ENCODE measurements around the gene RPAP3.
A peak's percentile ranks its signal among the peaks of the same experiment; 100 is the strongest.

RPAP3 gene

GRCh38 chr12:47735649-47736048, 29.8 kb upstream of the RPAP3 start:
- Mint-ChIP-seq H3K4me3 (no peak overlapping the region), H3K27ac (peak overlapping the region; percentile 36), H3K27me3 (no peaks in the 10 kb centered on the region), H3K9me3 (no peaks in the 10 kb centered on the region), H3K36me3 (peaks cover 5% of the 10 kb centered on the region), H3K4me1 (peaks cover 22% of the 10 kb centered on the region)
- no peak for ATAC-seq

GRCh38 chr12:47734725-47735480, 29.1 kb upstream of the RPAP3 start:
- Mint-ChIP-seq H3K4me1 (peaks cover 14% of the 10 kb centered on the region), H3K4me3 (no peak overlapping the region), H3K9me3 (no peaks in the 10 kb centered on the region), H3K27ac (peak overlapping the region; percentile 38), H3K36me3 (peaks cover 5% of the 10 kb centered on the region), H3K27me3 (no peaks in the 10 kb centered on the region)
- ATAC-seq = peak; percentile 13

GRCh38 chr12:47733142-47733541, 27.3 kb upstream of the RPAP3 start:
- no peaks in the 10 kb centered on the region for H3K4me1 Mint-ChIP-seq
- ATAC-seq = no peak

GRCh38 chr12:47732504-47732903, 26.7 kb upstream of the RPAP3 start:
- no peak overlapping the region for H3K27ac Mint-ChIP-seq
- no peaks in the 10 kb centered on the region for H3K27me3 Mint-ChIP-seq
- ATAC-seq = no peak
- H3K4me1 Mint-ChIP-seq = no peaks in the 10 kb centered on the region
- H3K9me3 Mint-ChIP-seq = no peaks in the 10 kb centered on the region
- no peak overlapping the region for H3K4me3 Mint-ChIP-seq
- peaks cover 5% of the 10 kb centered on the region for H3K36me3 Mint-ChIP-seq

More at GRCh38 chr12:47733142-47733541, 27.3 kb upstream of the RPAP3 start:
- Mint-ChIP-seq H3K4me3 (no peak overlapping the region), H3K9me3 (no peaks in the 10 kb centered on the region), H3K27ac (no peak overlapping the region), H3K36me3 (peaks cover 5% of the 10 kb centered on the region), H3K27me3 (no peaks in the 10 kb centered on the region)

GRCh38 chr12:47731723-47732122, 25.9 kb upstream of the RPAP3 start:
- H3K4me3 Mint-ChIP-seq = no peak overlapping the region
- H3K27me3 Mint-ChIP-seq = no peaks in the 10 kb centered on the region
- no peak overlapping the region for H3K27ac Mint-ChIP-seq
- H3K36me3 Mint-ChIP-seq = no peaks in the 10 kb centered on the region
- H3K9me3 Mint-ChIP-seq = no peaks in the 10 kb centered on the region
- no peak for ATAC-seq
- H3K4me1 Mint-ChIP-seq = peaks cover 6% of the 10 kb centered on the region

- no peak overlapping the region for H3K27ac Mint-ChIP-seq
- H3K4me1 Mint-ChIP-seq = peaks cover 20% of the 10 kb centered on the region
Observed at GRCh38 chr12:47730341-47730744, 24.5 kb upstream of the RPAP3 start.

GRCh38 chr12:47729233-47729632, 23.4 kb upstream of the RPAP3 start:
- ATAC-seq = no peak
- Mint-ChIP-seq H3K4me3 (no peak overlapping the region), H3K4me1 (peaks cover 31% of the 10 kb centered on the region), H3K36me3 (peaks cover 11% of the 10 kb centered on the region), H3K27ac (no peak overlapping the region), H3K27me3 (no peaks in the 10 kb centered on the region), H3K9me3 (no peaks in the 10 kb centered on the region)

More at GRCh38 chr12:47730341-47730744, 24.5 kb upstream of the RPAP3 start:
- H3K9me3 Mint-ChIP-seq = no peaks in the 10 kb centered on the region
- ATAC-seq = no peak
- H3K4me3 Mint-ChIP-seq = no peak overlapping the region
- no peaks in the 10 kb centered on the region for H3K27me3 Mint-ChIP-seq
- H3K36me3 Mint-ChIP-seq = no peaks in the 10 kb centered on the region

- peak; percentile 71 for ATAC-seq
- Mint-ChIP-seq H3K27me3 (no peaks in the 10 kb centered on the region), H3K27ac (peak overlapping the region; percentile 15), H3K4me1 (peaks cover 38% of the 10 kb centered on the region), H3K4me3 (no peak overlapping the region), H3K9me3 (no peaks in the 10 kb centered on the region), H3K36me3 (peaks cover 36% of the 10 kb centered on the region)
Observed at GRCh38 chr12:47725893-47726292, 20.1 kb upstream of the RPAP3 start.

- peak within 1 kb of the TSS; percentile 50 for H3K27ac Mint-ChIP-seq
- no peaks in the 10 kb centered on the region for H3K27me3 Mint-ChIP-seq
- H3K36me3 Mint-ChIP-seq = peaks cover 39% of the 10 kb centered on the region
- peaks cover 38% of the 10 kb centered on the region for H3K4me1 Mint-ChIP-seq
- no peaks in the 10 kb centered on the region for H3K9me3 Mint-ChIP-seq
- no peak for ATAC-seq
- no peak within 1 kb of the TSS for H3K4me3 Mint-ChIP-seq
Observed at GRCh38 chr12:47725091-47725772, 19.4 kb upstream of the RPAP3 start, which contains the start of gene ENDOU. TSS of gene ENDOU (minus strand) at chr12:47725490. CDS start at chr12:47725413, 77 bp downstream.

GRCh38 chr12:47722941-47723631, 17.3 kb upstream of the RPAP3 start:
- H3K27me3 Mint-ChIP-seq = no peaks in the 10 kb centered on the region
- H3K9me3 Mint-ChIP-seq = no peaks in the 10 kb centered on the region
- peak overlapping the region; percentile 22 for H3K27ac Mint-ChIP-seq
- H3K4me3 Mint-ChIP-seq = no peak overlapping the region
- peaks cover 41% of the 10 kb centered on the region for H3K4me1 Mint-ChIP-seq
- H3K36me3 Mint-ChIP-seq = peaks cover 47% of the 10 kb centered on the region
- no peak for ATAC-seq

- Mint-ChIP-seq H3K9me3 (no peaks in the 10 kb centered on the region), H3K4me1 (peaks cover 48% of the 10 kb centered on the region), H3K36me3 (peaks cover 47% of the 10 kb centered on the region), H3K4me3 (no peak overlapping the region), H3K27ac (peak overlapping the region; percentile 45), H3K27me3 (no peaks in the 10 kb centered on the region)
- no peak for ATAC-seq
Observed at GRCh38 chr12:47722136-47722834, 16.5 kb upstream of the RPAP3 start.

- Mint-ChIP-seq H3K27ac (peak overlapping the region; percentile 45), H3K4me1 (peaks cover 40% of the 10 kb centered on the region), H3K9me3 (no peaks in the 10 kb centered on the region), H3K27me3 (no peaks in the 10 kb centered on the region), H3K36me3 (peaks cover 47% of the 10 kb centered on the region), H3K4me3 (no peak overlapping the region)
- no peak for ATAC-seq
Observed at GRCh38 chr12:47721431-47721973, 15.7 kb upstream of the RPAP3 start.

- H3K4me3 Mint-ChIP-seq = no peak overlapping the region
- H3K4me1 Mint-ChIP-seq = peaks cover 38% of the 10 kb centered on the region
- ATAC-seq = no peak
- H3K27ac Mint-ChIP-seq = peak overlapping the region; percentile 79
- H3K9me3 Mint-ChIP-seq = no peaks in the 10 kb centered on the region
- no peaks in the 10 kb centered on the region for H3K27me3 Mint-ChIP-seq
- H3K36me3 Mint-ChIP-seq = peaks cover 29% of the 10 kb centered on the region
Observed at GRCh38 chr12:47718531-47718930, 12.7 kb upstream of the RPAP3 start.

- Mint-ChIP-seq H3K9me3 (no peaks in the 10 kb centered on the region), H3K36me3 (peaks cover 25% of the 10 kb centered on the region), H3K4me1 (peaks cover 40% of the 10 kb centered on the region), H3K4me3 (no peak overlapping the region), H3K27ac (peak overlapping the region; percentile 79), H3K27me3 (no peaks in the 10 kb centered on the region)
- peak; percentile 44 for ATAC-seq
Observed at GRCh38 chr12:47717443-47718193, 11.8 kb upstream of the RPAP3 start.
